GM12872 (cell line): ENCODE data around the gene IFT27.

Source experiments
- TF ChIP-seq, protein P1 (sequence below): IDR thresholded peaks from 3 replicates; pipeline ENCODE4 v1.5.1; 2011; ENCODE audit warnings: low read depth, mild to moderate bottlenecking, low read length, moderate library complexity; ENCODE audit not compliant: insufficient read depth

IFT27 gene, protein sequence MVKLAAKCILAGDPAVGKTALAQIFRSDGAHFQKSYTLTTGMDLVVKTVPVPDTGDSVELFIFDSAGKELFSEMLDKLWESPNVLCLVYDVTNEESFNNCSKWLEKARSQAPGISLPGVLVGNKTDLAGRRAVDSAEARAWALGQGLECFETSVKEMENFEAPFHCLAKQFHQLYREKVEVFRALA

DNA sequence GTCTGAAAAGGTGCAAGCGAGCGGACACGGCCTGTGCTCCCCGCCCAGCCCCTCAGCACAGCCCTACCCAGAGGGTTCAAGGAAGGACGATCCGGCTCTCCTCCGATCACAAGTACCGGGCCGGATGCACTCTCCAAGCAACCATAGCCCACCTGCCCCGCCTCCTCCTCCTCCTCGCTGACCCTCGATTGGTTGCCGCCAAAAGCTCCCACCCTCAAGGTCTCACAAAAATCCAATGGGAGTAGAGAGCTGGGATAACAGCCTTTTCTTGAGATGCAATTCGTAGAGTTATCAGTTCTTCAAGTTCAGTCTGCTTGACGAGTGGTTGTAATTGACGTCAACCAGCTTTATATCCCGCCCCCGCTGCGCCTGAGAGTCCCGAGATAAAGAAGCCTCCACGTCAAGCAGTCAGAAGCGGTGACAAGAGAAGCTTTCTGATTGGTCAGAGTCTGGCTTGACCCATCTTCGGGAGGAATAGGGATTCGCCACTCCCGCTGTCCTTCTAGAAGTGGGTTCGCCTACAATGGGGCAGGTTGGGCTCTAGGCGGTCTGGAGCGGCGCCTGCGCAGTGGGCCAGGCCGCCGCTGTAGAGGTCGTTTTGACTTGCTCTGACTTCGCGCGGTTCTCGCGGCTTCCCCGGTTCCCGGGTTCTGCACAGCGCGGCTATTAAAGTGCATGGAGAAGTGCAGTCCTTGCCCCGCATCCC, at the start of gene IFT27:
IFT27 (minus strand) TSS at position 156 of the 706 bp plus-strand sequence. CDS start 412 bp downstream, outside the sequence.
- TF ChIP-seq, protein P1, sequence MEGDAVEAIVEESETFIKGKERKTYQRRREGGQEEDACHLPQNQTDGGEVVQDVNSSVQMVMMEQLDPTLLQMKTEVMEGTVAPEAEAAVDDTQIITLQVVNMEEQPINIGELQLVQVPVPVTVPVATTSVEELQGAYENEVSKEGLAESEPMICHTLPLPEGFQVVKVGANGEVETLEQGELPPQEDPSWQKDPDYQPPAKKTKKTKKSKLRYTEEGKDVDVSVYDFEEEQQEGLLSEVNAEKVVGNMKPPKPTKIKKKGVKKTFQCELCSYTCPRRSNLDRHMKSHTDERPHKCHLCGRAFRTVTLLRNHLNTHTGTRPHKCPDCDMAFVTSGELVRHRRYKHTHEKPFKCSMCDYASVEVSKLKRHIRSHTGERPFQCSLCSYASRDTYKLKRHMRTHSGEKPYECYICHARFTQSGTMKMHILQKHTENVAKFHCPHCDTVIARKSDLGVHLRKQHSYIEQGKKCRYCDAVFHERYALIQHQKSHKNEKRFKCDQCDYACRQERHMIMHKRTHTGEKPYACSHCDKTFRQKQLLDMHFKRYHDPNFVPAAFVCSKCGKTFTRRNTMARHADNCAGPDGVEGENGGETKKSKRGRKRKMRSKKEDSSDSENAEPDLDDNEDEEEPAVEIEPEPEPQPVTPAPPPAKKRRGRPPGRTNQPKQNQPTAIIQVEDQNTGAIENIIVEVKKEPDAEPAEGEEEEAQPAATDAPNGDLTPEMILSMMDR, result no peak

DNA sequence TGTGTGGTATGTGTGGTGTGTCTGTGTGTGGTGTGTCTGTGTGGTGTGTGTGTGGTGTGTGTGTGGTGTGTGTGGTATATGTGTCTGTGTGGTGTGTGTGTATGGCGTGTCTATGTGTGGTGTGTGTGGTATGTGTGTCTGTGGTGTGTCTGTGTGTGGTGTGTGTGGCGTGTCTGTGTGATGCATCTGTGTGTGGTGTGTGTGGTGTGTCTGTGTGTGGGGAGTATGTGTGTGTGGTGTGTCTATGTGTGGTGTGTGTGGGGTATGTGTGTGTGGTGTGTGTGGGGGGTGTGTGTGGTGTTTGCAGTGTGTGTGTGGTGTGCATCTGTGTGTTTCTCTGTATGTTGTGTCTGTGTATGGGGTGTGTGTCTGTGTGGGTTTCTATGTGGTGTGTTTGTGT, 48.7 kb upstream of the IFT27 start:
- TF ChIP-seq, protein P1, result no peak

DNA sequence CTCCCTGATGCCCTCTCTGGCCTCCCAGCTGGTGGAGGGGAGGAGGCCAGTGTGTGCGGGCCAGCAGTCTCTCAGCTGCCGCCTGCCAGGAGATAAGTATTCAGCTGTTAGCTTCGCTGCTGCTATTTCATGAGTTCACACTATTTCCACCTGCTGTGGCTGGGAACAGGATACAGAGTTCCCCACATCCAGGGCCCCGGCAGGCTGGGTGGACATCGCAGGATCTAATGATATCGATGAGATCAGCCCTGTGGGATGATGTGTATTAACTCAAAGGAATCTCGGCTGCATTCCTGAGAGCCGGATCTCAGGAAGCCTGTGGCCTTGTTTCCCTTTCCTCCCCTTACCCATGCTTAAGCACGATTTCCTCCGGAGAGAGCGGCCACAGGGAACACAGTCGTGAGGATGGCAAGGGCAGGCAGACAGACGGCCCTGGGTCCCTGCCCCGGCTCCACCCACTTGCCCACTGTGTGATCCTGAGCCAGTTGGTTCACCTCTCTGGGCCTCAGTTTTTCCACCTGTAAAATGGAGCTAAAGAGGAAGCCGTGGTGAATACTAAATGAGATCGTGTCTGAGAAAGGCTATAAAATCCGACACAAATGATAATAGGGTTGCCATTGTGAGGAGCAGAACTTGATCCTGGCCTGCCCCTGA, 47.4 kb upstream of the IFT27 start:
- TF ChIP-seq, protein P1, result no peak

DNA sequence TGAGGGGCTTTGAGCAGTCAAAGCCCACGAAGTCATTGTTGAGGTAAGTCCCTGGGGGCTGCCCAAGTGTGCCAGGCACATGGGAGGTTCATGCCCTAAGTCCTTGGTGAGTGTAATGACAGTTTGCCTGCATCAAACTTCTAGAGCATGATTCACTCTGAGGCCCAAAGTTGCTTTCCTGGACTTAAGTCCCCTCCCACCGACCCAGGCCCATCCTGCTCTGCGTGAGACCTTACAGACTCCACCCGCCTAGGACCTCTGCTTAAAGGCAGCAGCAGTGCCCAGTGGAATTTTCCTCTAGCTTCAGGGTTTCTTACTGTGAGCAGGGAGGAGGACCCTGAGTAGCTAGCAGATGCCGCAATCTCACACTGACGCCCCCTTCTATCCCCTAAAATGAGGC, 46.7 kb upstream of the IFT27 start:
- TF ChIP-seq, protein P1, result no peak

DNA sequence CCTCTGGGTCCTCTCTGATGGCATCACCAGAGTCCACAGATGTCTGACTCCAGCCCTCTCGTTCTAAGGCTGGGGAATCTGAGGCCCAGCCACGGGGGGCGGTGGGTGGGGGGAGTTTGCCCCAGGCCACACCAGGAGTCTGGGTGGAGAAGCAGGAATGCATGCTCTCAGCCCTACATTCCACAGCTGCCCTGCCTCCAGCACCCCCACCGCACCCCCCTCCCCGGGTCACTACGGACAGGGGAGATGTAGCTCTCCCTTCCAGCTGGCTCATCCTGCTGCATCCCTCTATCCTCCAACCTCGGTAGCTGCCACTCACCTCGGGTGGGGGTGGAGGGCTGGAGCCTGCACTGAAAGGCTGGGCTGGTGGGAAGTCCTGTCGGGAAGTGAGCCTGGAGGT, 43.2 kb upstream of the IFT27 start:
- TF ChIP-seq, protein P1, result no peak

DNA sequence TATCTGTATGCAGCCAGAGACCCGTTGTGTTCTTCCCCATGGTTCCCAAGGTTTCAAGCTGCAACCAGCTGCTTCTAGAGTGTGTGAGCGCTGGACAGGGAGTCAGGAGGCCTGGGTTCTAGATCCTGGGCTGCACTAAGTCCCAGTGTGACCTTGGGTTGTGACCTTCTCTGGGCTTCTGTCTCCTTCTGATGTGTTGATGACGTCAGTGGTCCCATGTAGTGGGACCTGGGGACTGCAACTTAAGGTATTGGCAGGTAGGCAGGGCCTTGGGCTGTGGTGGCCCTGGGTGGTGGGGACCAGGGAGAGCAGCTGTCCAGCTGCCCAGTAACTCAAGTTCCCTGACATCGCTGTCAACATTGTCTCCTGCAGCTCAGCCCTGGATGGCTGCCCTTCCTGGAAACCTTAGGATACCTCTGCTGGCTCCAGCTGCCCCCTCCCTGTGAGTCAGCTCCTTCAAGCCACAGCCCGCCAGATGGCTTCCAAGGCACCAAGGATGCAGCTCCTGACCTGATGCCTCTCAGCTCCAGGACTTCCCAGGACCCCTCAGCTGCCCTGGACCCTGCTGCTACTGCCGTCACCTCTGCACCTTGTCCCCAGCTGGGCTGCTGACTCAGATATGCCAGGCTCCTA, 42.2 kb upstream of the IFT27 start:
- TF ChIP-seq, protein P1, result no peak

DNA sequence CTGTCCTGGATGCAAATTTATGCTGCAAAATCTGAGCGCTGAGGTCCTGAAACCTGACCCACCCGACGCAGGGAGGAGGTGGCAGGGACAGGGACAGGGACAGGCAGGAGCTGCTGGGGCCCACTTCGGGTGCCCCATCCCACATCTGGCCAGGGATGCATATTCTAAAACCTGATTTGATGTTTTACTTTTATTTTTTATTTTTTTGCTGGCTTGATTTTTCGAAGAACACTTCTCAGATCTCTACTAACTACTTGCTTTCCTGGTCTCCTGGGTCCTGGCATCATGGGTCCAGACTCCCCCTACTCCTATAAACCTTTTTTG, 41.6 kb upstream of the IFT27 start:
- TF ChIP-seq, protein P1, result no peak
